Peyer's patch (tissue), 4 donors: Measurements from ENCODE around the gene SPTAN1. TPM values are rescaled to one million over a fixed set of nuclear protein-coding genes. Genes with fewer than 3 reads are reported as not detected.

Experiments used
- DNase-seq, 3 donors: peaks; one replicate each; pipeline ENCODE4 v3.0.0-alpha.2; 2017 to 2019
- H3K27ac ChIP-seq, 4 donors: fragments of 200-600 bp; sonication (generic); one replicate each; pipeline ENCODE4 v1.5.1; 2016 to 2019
- H3K27me3 ChIP-seq, 2 donors: fragments of 200-600 bp; sonication (generic); one replicate each; pipeline ENCODE4 v1.5.1; 2019
- H3K36me3 ChIP-seq, 3 donors: fragments of 200-600 bp; sonication (generic); one replicate each; pipeline ENCODE4 v1.5.1; 2016 to 2019
- H3K4me1 ChIP-seq, 4 donors: fragments of 200-600 bp; sonication (generic); one replicate each; pipeline ENCODE4 v1.5.1; 2016 to 2019
- H3K4me3 ChIP-seq, 4 donors: fragments of 200-600 bp; sonication (generic); 1 replicate in 3 of 4; 2 replicates in 1 of 4; pipeline ENCODE4 v1.5.1; 2016 to 2019; ENCODE audit warnings: mild to moderate bottlenecking in 1 of 4
- H3K9me3 ChIP-seq, 4 donors: fragments of 200-600 bp; sonication (generic); one replicate each; pipeline ENCODE4 v1.5.1; 2016 to 2019; ENCODE audit warnings: mild to moderate bottlenecking in 1 of 4
- CTCF ChIP-seq, 6 experiments: fragments of 450-650 bp in 4 of 6; fragments of 200-600 bp in 2 of 6; sonication (generic) in 1 of 6; IDR thresholded peaks; one replicate each; pipeline ENCODE4 v1.5.1; 2017 to 2019; ENCODE audit warnings: antibody characterized with exemption in 6 of 6, mild to moderate bottlenecking in 3 of 6, moderate library complexity in 1 of 6
- POLR2A ChIP-seq, 2 donors: fragments of 450-650 bp; IDR thresholded peaks; one replicate each; pipeline ENCODE4 v1.5.1; 2017; ENCODE audit warnings: antibody characterized with exemption in 2 of 2, mild to moderate bottlenecking in 2 of 2, moderate library complexity in 2 of 2
- total RNA-seq, 4 donors: library from RNA; depleted of rRNA; stranded (reverse); fragments of >200 nt; gene quantifications; one replicate each; pipeline ENCODE4 v1.1.0, GENCODE V29; 2016

Gene SPTAN1
- total RNA-seq, 4 donors from 2014 or later: 251 to 586 (median 269) TPM

DNA sequence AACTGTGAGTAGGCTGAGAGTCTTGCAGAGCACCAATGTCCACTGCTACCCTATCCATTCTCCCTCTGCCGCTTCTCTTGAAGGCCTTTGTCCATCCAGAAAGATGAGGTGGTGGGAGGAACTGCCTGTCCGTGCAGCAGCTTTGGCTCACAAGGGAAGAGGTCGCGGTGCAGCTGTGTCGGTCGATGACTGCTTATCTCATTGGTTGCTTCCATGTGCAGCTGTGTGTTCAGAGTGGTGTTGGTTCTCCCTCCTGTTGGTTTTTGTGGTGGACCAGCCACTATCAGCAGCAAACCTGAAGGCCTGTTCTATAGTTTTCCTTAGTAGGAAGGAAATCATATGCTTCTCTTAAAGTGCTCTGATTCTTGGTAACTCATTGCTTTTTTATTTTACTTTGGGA lies 40.7 kb downstream of the SPTAN1 start:
- DNase-seq: no peak
- peaks cover 0 to 97% (median 0%) of the 10 kb centered on the region in 3 donors for H3K36me3 ChIP-seq
- no peaks in the 10 kb centered on the region for H3K4me1 ChIP-seq
- H3K27ac ChIP-seq: no peak overlapping the region
- H3K27me3 ChIP-seq: no peaks in the 10 kb centered on the region
- no peak for TF ChIP-seq POLR2A (IDR thresholded peaks at IDR 0.05)
- no peak for TF ChIP-seq CTCF (IDR thresholded peaks at IDR 0.05)
- no peak overlapping the region for H3K4me3 ChIP-seq
- H3K9me3 ChIP-seq: no peaks in the 10 kb centered on the region

DNA sequence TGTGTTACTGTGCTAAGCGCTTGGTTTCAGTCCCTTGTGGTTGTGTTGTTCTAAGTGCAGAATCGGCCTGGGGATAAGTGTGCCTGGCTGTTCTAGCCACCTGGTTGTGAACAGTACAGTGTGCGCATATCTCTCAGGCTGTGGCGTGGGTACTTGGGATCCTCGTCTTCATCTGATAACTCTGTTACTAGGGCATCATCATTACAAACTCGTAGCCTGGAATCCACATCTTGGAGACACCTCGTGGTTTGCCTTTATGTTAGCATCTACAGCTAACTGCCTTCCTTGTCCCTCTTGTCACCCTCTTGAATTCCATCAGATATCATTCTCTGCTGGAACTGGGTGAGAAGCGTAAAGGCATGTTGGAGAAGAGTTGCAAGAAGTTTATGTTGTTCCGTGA lies 41.5 kb downstream of the SPTAN1 start:
- Histone ChIP-seq H3K9me3 (no peaks in the 10 kb centered on the region), H3K4me3 (no peak overlapping the region), H3K4me1 (no peaks in the 10 kb centered on the region), H3K27ac (no peak overlapping the region), H3K27me3 (no peaks in the 10 kb centered on the region), H3K36me3 (peaks cover 0 to 97% (median 0%) of the 10 kb centered on the region in 3 donors)
- TF ChIP-seq CTCF (IDR thresholded peaks at IDR 0.05) (no peak), POLR2A (IDR thresholded peaks at IDR 0.05) (no peak)
- no peak for DNase-seq

- Histone ChIP-seq H3K27ac (no peak overlapping the region), H3K36me3 (peaks cover 0 to 99% (median 0%) of the 10 kb centered on the region in 3 donors), H3K4me1 (no peaks in the 10 kb centered on the region), H3K27me3 (no peaks in the 10 kb centered on the region), H3K4me3 (no peak overlapping the region), H3K9me3 (no peaks in the 10 kb centered on the region)
- TF ChIP-seq POLR2A (IDR thresholded peaks at IDR 0.05) (no peak), CTCF (IDR thresholded peaks at IDR 0.05) (no peak)
- no peak for DNase-seq
Measured at GRCh38 chr9:128595471-128595870, 43.1 kb downstream of the SPTAN1 start.

DNA sequence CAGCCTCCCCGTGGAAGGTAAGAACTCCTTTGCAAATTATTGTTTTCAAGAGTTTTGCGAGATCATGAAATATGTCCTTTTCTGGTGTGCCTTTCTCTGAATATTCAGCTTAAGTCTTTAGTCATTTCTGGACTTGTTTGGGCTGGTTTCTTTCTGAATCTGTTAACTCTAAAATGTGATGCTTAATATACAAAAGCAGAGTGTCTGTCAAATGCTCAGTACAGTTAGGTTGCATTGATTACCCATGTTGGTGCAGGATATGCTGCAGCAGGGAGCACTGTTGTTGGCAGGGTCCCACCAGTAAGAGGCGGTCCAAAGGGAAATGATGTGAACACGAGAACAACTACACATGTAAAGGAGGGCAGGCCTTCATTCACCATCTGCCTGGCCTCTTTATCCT lies 47.7 kb downstream of the SPTAN1 start:
- Histone ChIP-seq H3K36me3 (peaks cover 0 to 96% (median 3%) of the 10 kb centered on the region in 3 donors), H3K27ac (no peak overlapping the region), H3K4me3 (no peak overlapping the region), H3K27me3 (no peaks in the 10 kb centered on the region), H3K9me3 (no peaks in the 10 kb centered on the region), H3K4me1 (no peaks in the 10 kb centered on the region)
- no peak for TF ChIP-seq CTCF (IDR thresholded peaks at IDR 0.05)
- no peak for TF ChIP-seq POLR2A (IDR thresholded peaks at IDR 0.05)
- DNase-seq: no peak

- Histone ChIP-seq H3K9me3 (no peaks in the 10 kb centered on the region), H3K4me1 (no peaks in the 10 kb centered on the region), H3K4me3 (no peak overlapping the region), H3K36me3 (peaks cover 4 to 94% (median 15%) of the 10 kb centered on the region in 3 donors), H3K27me3 (no peaks in the 10 kb centered on the region), H3K27ac (no peak overlapping the region)
- no peak for TF ChIP-seq POLR2A (IDR thresholded peaks at IDR 0.05)
- TF ChIP-seq CTCF (IDR thresholded peaks at IDR 0.05): no peak
- DNase-seq: no peak
Measured at GRCh38 chr9:128603697-128604096, 51.3 kb downstream of the SPTAN1 start.
